MM.1S (cell line): ENCODE results near the gene KDM5C.

ENCODE experiments used
- DNase-seq: peaks from one replicate; pipeline ENCODE4 v3.0.0-alpha.2; 2015
- H2AFZ ChIP-seq: fragments of 300-600 bp; sonication (generic); 2 replicates; pipeline ENCODE4 v1.6.0; 2016; ENCODE audit warnings: antibody characterized with exemption, low read length
- H3F3A ChIP-seq: fragments of 300-600 bp; sonication (generic); 2 replicates; pipeline ENCODE4 v1.6.1; 2016; ENCODE audit warnings: mild to moderate bottlenecking, antibody characterized with exemption, low read length, moderate library complexity, mixed read lengths; ENCODE audit not compliant: insufficient read depth
- H3K27ac ChIP-seq: fragments of 300-600 bp; sonication (generic); 2 replicates; pipeline ENCODE4 v1.5.1; 2016; ENCODE audit warnings: mild to moderate bottlenecking, low read length
- H3K27me3 ChIP-seq: fragments of 300-600 bp; sonication (generic); replicated peaks from 2 replicates; pipeline ENCODE4 v1.6.0; 2016; ENCODE audit warnings: low read length; ENCODE audit not compliant: insufficient read depth
- H3K36me3 ChIP-seq: fragments of 300-600 bp; sonication (generic); replicated peaks from 2 replicates; pipeline ENCODE4 v1.6.1; 2016; ENCODE audit warnings: mild to moderate bottlenecking, low read length, mixed read lengths; ENCODE audit not compliant: insufficient read depth
- H3K4me1 ChIP-seq: fragments of 300-600 bp; sonication (generic); 2 replicates; pipeline ENCODE4 v1.6.1; 2016; ENCODE audit warnings: low read length, mixed read lengths
- H3K4me2 ChIP-seq: fragments of 300-600 bp; sonication (generic); 2 replicates; pipeline ENCODE4 v1.6.0; 2016; ENCODE audit warnings: low read depth, low read length
- H3K4me3 ChIP-seq: fragments of 300-600 bp; sonication (generic); 2 replicates; pipeline ENCODE4 v1.5.1; 2016; ENCODE audit warnings: low read length, mixed read lengths
- H3K79me2 ChIP-seq: fragments of 300-600 bp; sonication (generic); 2 replicates; pipeline ENCODE4 v1.6.1; 2016; ENCODE audit warnings: mixed run types, low read length, mixed read lengths
- H3K9ac ChIP-seq: fragments of 300-600 bp; sonication (generic); 2 replicates; pipeline ENCODE4 v1.6.1; 2016; ENCODE audit warnings: low read length, mixed read lengths
- H3K9me2 ChIP-seq: fragments of 300-600 bp; sonication (generic); replicated peaks from 2 replicates; pipeline ENCODE4 v1.6.1; 2016; ENCODE audit warnings: mild to moderate bottlenecking, low read length, mixed read lengths; ENCODE audit not compliant: insufficient read depth
- H3K9me3 ChIP-seq: fragments of 300-600 bp; sonication (generic); replicated peaks from 2 replicates; pipeline ENCODE4 v1.6.1; 2016; ENCODE audit warnings: mild to moderate bottlenecking, low read length, mixed read lengths; ENCODE audit not compliant: insufficient read depth
- H4K20me1 ChIP-seq: fragments of 300-600 bp; sonication (generic); 2 replicates; pipeline ENCODE4 v1.6.1; 2016; ENCODE audit warnings: mild to moderate bottlenecking, low read length, moderate library complexity, mixed read lengths; ENCODE audit not compliant: insufficient read depth
- EZH2 ChIP-seq: fragments of 300-600 bp; sonication (generic); optimal IDR thresholded peaks from 2 replicates; pipeline ENCODE3; 2017; ENCODE audit warnings: low read depth, mild to moderate bottlenecking, antibody characterized with exemption, low read length, mixed read lengths
- EZH2phosphoT487 ChIP-seq: fragments of 300-600 bp; sonication (generic); IDR thresholded peaks from 2 replicates; pipeline ENCODE4 v1.6.1; 2018; ENCODE audit warnings: antibody characterized with exemption, low read length
- TF ChIP-seq, protein P1 (sequence below): fragments of 300-600 bp; sonication (generic); IDR thresholded peaks from 2 replicates; pipeline ENCODE4 v1.5.1; 2016; ENCODE audit warnings: antibody characterized with exemption, low read length, mixed read lengths

The KDM5C gene

GRCh38 chrX:53186351-53186750 lies 38.7 kb downstream of the KDM5C start:
- Histone ChIP-seq H3K4me3 (no peak overlapping the region), H2AFZ (no peak overlapping the region), H3K4me1 (peaks cover 14% of the 10 kb centered on the region), H3K27me3 (no peaks in the 10 kb centered on the region), H3K79me2 (no peaks in the 10 kb centered on the region), H3K9ac (no peak overlapping the region), H3K9me3 (no peaks in the 10 kb centered on the region), H3K36me3 (no peaks in the 10 kb centered on the region), H3K27ac (no peak overlapping the region), H3F3A (peaks cover 9% of the 10 kb centered on the region; the same call in 1 of the 2 replicates), H3K9me2 (no peaks in the 10 kb centered on the region), H4K20me1 (no peaks in the 10 kb centered on the region), H3K4me2 (no peak overlapping the region)
- no peak for DNase-seq
- no peak for TF ChIP-seq EZH2phosphoT487
- TF ChIP-seq, protein P1, sequence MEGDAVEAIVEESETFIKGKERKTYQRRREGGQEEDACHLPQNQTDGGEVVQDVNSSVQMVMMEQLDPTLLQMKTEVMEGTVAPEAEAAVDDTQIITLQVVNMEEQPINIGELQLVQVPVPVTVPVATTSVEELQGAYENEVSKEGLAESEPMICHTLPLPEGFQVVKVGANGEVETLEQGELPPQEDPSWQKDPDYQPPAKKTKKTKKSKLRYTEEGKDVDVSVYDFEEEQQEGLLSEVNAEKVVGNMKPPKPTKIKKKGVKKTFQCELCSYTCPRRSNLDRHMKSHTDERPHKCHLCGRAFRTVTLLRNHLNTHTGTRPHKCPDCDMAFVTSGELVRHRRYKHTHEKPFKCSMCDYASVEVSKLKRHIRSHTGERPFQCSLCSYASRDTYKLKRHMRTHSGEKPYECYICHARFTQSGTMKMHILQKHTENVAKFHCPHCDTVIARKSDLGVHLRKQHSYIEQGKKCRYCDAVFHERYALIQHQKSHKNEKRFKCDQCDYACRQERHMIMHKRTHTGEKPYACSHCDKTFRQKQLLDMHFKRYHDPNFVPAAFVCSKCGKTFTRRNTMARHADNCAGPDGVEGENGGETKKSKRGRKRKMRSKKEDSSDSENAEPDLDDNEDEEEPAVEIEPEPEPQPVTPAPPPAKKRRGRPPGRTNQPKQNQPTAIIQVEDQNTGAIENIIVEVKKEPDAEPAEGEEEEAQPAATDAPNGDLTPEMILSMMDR: no peak
- TF ChIP-seq EZH2: no peak

- Histone ChIP-seq H3K9me2 (no peaks in the 10 kb centered on the region), H3K79me2 (no peaks in the 10 kb centered on the region), H2AFZ (no peak overlapping the region), H3K4me1 (peaks cover 9% of the 10 kb centered on the region), H3K36me3 (no peaks in the 10 kb centered on the region), H3K9me3 (no peaks in the 10 kb centered on the region), H3K4me3 (no peak overlapping the region), H3F3A (peaks cover 9% of the 10 kb centered on the region; the same call in 1 of the 2 replicates), H3K27ac (no peak overlapping the region), H3K4me2 (no peak overlapping the region), H3K9ac (no peak overlapping the region), H3K27me3 (no peaks in the 10 kb centered on the region), H4K20me1 (no peaks in the 10 kb centered on the region)
- no peak for DNase-seq
- TF ChIP-seq EZH2phosphoT487 (no peak), EZH2 (no peak)
- TF ChIP-seq, protein P1: no peak
Measured at GRCh38 chrX:53184836-53185235, 40.2 kb downstream of the KDM5C start.

GRCh38 chrX:53171356-53171755 lies 53.7 kb downstream of the KDM5C start:
- no peaks in the 10 kb centered on the region for H3K36me3 ChIP-seq
- H3F3A ChIP-seq: no peaks in the 10 kb centered on the region
- H2AFZ ChIP-seq: no peak overlapping the region
- no peaks in the 10 kb centered on the region for H3K27me3 ChIP-seq
- H3K4me1 ChIP-seq: no peaks in the 10 kb centered on the region
- no peaks in the 10 kb centered on the region for H3K9me3 ChIP-seq
- H3K79me2 ChIP-seq: no peaks in the 10 kb centered on the region
- no peak overlapping the region for H3K4me2 ChIP-seq
- no peak overlapping the region for H3K9ac ChIP-seq
- H3K9me2 ChIP-seq: no peaks in the 10 kb centered on the region
- TF ChIP-seq EZH2: no peak
- TF ChIP-seq, protein P1: no peak
- TF ChIP-seq EZH2phosphoT487: no peak
- DNase-seq: no peak
- no peak overlapping the region for H3K27ac ChIP-seq
- no peak overlapping the region for H3K4me3 ChIP-seq
- H4K20me1 ChIP-seq: no peaks in the 10 kb centered on the region
